H1 (cell line): Measurements from ENCODE around the gene ZDHHC1. TPM values are rescaled to one million over a fixed set of nuclear protein-coding genes. Genes with fewer than 3 reads are reported as not detected.

ENCODE experiments used
- RBBP5 ChIP-seq: IDR thresholded peaks from 2 replicates; pipeline ENCODE4 v1.7.1; 2012; ENCODE audit warnings: low read depth, mild to moderate bottlenecking, inconsistent platforms, low read length, moderate library complexity, borderline replicate concordance
- SIN3A ChIP-seq, 2 experiments: IDR thresholded peaks in 1 of 2; conservative IDR thresholded peaks in 1 of 2; 2 replicates each; pipeline ENCODE4 v1.6.1; 2011 to 2012; ENCODE audit warnings: low read length in 2 of 2, improper control_type of control experiment in 1 of 2, low read depth in 1 of 2, mild to moderate bottlenecking in 1 of 2
- SP1 ChIP-seq: IDR thresholded peaks from 2 replicates; pipeline ENCODE4 v1.6.1; 2011; ENCODE audit warnings: low read depth, low read length
- polyA plus RNA-seq, 7 experiments: library from polyadenylated mRNA; depleted of rRNA in 3 of 7; stranded (reverse) in 5 of 7; unstranded in 2 of 7; fragments of >200 nt in 5 of 7; fragments of 200-250 nt in 2 of 7; gene quantifications; 1 replicate in 5 of 7; 2 replicates in 1 of 7; 4 replicates in 1 of 7; pipeline versions ENCODE4 v1.2.1 to v1.2.3, GENCODE V29; 2011 to 2013; ENCODE audit warnings: missing spikeins in 2 of 7, mixed read lengths in 2 of 7
- total RNA-seq: library from RNA; stranded (reverse); fragmentation: NEBNext Ultra II Directional; extraction: Animal tissue kit (Norgen Biotek cat#: 25700); gene quantifications from 2 replicates; pipeline ENCODE4 v1.2.1, GENCODE V29; 2021
- TF ChIP-seq, protein P1 (sequence below): IDR thresholded peaks from 2 replicates; pipeline ENCODE4 v1.6.1; 2012; ENCODE audit warnings: low read length, inconsistent platforms
- TF ChIP-seq, protein P2 (sequence below): IDR thresholded peaks from 2 replicates; pipeline ENCODE4 v1.6.1; 2012; ENCODE audit warnings: inconsistent platforms

ZDHHC1 gene
- total and polyA plus RNA-seq, 2 of the 8 experiments (the other 6 are each of a cell fraction or from before 2014, with no cell fraction given), result 3.1 to 4.9 TPM

DNA sequence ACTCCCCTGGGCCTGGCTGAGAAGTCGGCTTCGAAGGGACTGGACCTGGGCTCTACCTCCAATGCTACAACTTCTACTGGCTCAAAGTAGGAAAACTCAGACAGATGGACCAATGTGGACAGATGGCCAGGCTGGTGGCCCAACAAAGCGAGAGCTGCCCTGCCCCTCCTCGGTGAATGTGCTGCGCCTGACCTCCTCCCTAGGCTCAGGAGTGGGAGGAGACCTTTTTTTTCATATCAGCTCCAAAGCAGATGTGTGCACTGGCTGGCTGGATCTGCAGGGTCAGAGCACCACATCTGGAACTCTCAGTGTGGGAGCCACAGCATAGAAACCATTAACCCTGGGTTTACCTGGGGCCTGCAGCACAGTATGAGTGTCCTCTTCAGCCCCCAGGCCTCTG lies 43.9 kb upstream of the ZDHHC1 start (continued):
- TF ChIP-seq, protein P1, sequence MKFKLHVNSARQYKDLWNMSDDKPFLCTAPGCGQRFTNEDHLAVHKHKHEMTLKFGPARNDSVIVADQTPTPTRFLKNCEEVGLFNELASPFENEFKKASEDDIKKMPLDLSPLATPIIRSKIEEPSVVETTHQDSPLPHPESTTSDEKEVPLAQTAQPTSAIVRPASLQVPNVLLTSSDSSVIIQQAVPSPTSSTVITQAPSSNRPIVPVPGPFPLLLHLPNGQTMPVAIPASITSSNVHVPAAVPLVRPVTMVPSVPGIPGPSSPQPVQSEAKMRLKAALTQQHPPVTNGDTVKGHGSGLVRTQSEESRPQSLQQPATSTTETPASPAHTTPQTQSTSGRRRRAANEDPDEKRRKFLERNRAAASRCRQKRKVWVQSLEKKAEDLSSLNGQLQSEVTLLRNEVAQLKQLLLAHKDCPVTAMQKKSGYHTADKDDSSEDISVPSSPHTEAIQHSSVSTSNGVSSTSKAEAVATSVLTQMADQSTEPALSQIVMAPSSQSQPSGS, result no peak
- TF ChIP-seq, protein P2, sequence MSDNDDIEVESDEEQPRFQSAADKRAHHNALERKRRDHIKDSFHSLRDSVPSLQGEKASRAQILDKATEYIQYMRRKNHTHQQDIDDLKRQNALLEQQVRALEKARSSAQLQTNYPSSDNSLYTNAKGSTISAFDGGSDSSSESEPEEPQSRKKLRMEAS, result no peak
- TF ChIP-seq SIN3A (conservative IDR thresholded peaks at IDR 0.05 in 1 of 2, IDR thresholded peaks at IDR 0.05 in 1 of 2; ENCODE audit: low read depth in 1 of 2, low read length in 2 of 2) (no peak), SP1 (no peak), RBBP5 (no peak)
